Measurements from ENCODE around the gene CNTNAP2.
"Not testable (repeated sequence)": the region's sequence is repeated elsewhere in the genome, so short reads cannot be mapped to it uniquely, and the experiment has no call there.

The CNTNAP2 gene

GRCh38 chr7:147664541-147664940 lies 1547.9 kb downstream of the CNTNAP2 start:
- no peak for DNase-seq (ENCODE audit: extremely low read depth in 1 of 2, low read depth in 1 of 2)

DNA sequence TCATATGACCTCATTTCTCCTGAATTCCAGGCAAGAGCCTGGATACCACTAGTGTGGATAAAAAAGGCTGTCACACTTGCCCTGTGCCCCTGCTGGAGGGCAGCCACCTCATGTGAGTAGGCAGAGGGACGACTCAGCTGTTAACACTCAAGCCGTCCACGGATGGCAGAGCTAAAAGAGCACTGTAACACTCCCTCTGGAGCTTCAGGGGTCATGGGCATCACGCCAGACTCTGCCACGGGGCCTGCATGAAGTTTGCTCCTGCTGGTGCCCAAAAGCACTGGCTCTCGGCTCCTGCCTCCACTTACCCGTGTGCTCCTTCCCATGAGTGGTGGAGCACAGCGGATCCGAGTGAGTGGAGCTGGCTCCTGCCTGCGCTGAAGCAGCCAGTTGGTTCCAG lies 1554.2 kb downstream of the CNTNAP2 start:
- DNase-seq (ENCODE audit: extremely low read depth in 1 of 2, low read depth in 1 of 2): no peak

DNA sequence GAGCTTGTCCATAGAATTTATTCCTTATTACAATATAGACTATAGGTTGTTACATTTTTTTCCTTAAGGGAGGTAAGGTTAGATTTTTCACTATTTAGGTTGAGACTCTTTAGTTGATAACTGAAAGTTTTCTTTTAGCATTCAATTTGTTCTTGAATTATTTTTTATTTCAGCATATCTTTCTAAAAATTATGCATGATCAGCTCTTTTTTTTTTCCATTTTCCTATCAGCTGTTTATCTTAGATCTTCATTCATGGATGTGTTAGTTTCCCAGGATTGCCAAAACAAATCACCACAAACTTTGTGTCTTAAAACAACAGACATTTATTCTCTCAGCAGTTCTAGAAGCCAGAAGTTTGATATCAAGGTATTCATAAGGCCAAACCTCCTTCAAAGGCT lies 1558.1 kb downstream of the CNTNAP2 start:
- DNase-seq (ENCODE audit: extremely low read depth in 1 of 2, low read depth in 1 of 2): no peak

GRCh38 chr7:147678943-147679342 lies 1562.3 kb downstream of the CNTNAP2 start:
- DNase-seq (ENCODE audit: extremely low read depth in 1 of 2, low read depth in 1 of 2): no peak

GRCh38 chr7:147681530-147681929 lies 1564.9 kb downstream of the CNTNAP2 start:
- no peak for DNase-seq (ENCODE audit: extremely low read depth in 1 of 2, low read depth in 1 of 2)

GRCh38 chr7:147700702-147701101 lies 1584.1 kb downstream of the CNTNAP2 start:
- no peak for DNase-seq (ENCODE audit: extremely low read depth in 1 of 2, low read depth in 1 of 2)

- DNase-seq (ENCODE audit: extremely low read depth in 1 of 2, low read depth in 1 of 2): no peak
Observed at GRCh38 chr7:147707926-147708325, 1591.3 kb downstream of the CNTNAP2 start.

DNA sequence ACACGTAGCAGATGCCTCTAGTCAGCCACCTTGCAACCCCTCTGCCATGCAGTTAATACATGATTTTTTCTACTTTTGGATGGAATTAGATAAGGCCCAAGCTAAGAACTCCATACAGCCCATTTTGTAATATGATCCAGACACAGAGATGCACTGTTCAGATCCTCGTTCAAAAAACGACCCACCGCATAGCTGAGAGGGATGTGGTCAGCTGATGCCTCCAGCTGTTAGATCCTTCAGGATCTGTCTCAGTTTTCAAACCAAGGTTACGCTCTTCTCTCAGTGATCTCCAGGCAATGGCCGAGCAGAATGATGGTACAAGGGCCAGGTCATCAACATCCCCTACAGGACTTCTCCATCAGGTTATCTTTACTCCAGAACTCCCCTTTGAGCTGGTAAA lies 1592.3 kb downstream of the CNTNAP2 start:
- no peak for DNase-seq (ENCODE audit: extremely low read depth in 1 of 2, low read depth in 1 of 2)

- DNase-seq (ENCODE audit: extremely low read depth in 1 of 2, low read depth in 1 of 2): no peak
Observed at GRCh38 chr7:147711447-147711846, 1594.8 kb downstream of the CNTNAP2 start.

- no peak for DNase-seq (ENCODE audit: extremely low read depth in 1 of 2, low read depth in 1 of 2)
Observed at GRCh38 chr7:147721962-147722830, 1605.6 kb downstream of the CNTNAP2 start.

GRCh38 chr7:147723536-147723935 lies 1606.9 kb downstream of the CNTNAP2 start:
- no peak for DNase-seq (ENCODE audit: extremely low read depth in 1 of 2, low read depth in 1 of 2)

- no peak for DNase-seq (ENCODE audit: extremely low read depth in 1 of 2, low read depth in 1 of 2)
Observed at GRCh38 chr7:147731311-147731710, 1614.7 kb downstream of the CNTNAP2 start.

- not testable (repeated sequence) for DNase-seq (ENCODE audit: extremely low read depth in 1 of 2, low read depth in 1 of 2)
Observed at GRCh38 chr7:147737559-147738214, 1621.1 kb downstream of the CNTNAP2 start.

DNA sequence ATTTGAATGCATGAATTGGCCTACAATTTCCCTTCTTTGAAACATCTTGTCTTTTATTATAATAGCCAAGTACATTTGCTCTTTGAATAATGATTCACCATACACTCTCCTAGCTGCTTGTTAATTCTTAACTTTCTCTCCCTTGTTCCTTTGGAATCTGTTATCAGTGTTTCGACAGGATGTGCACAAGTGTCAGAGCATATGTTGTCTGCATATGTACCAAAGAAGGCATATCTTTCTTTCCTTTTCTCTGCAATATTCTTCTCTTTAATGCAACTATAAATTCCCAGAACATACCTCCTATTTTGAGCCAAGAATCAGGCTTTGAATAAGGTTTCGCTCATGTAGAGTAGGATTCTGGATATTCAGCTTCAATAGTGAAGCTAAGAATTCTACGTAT lies 1625.7 kb downstream of the CNTNAP2 start:
- DNase-seq (ENCODE audit: extremely low read depth in 1 of 2, low read depth in 1 of 2): no peak

DNA sequence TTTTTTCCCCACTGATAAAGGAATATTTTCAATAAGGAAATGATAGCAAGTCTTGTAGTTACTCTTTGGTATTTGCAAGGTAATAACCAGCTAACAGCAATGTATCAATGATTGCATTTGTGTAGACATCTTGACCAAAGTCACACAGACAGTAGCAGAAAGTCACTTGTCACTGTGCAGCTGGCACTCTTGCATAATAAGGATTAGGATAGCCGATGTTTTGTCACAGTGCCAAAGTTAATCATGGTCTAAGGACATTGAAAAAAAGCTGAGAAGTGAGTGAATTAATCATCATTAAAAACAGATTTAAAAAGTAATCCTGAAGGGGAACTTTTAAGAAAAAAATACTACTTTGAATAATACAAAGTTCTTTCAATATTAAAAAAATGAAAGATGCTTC lies 1639.7 kb downstream of the CNTNAP2 start:
- no peak for DNase-seq (ENCODE audit: extremely low read depth in 1 of 2, low read depth in 1 of 2)

GRCh38 chr7:147759327-147759943 lies 1642.8 kb downstream of the CNTNAP2 start:
- no peak for DNase-seq (ENCODE audit: extremely low read depth in 1 of 2, low read depth in 1 of 2)

DNA sequence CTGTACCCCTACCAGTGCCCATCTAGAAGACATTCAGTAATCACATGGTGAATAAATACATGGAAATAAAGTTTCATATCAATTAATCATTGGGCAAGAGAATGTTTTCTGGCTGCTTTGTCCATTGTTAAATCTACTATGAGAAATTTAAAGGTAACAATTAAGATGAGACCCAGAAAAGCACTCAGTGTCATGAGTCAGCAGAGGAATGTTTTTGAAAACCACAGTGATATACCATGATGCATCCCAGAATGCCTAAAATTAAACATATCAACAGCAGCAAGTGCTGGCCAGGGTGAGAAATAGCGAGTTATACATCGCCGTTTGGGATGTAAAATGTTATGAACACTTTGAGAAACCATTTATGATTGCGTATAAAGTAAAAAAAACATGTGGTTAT lies 1648.7 kb downstream of the CNTNAP2 start:
- no peak for DNase-seq (ENCODE audit: extremely low read depth in 1 of 2, low read depth in 1 of 2)

GRCh38 chr7:147771344-147771743 lies 1654.7 kb downstream of the CNTNAP2 start:
- DNase-seq (ENCODE audit: extremely low read depth in 1 of 2, low read depth in 1 of 2): no peak

- no peak for DNase-seq (ENCODE audit: extremely low read depth in 1 of 2, low read depth in 1 of 2)
Observed at GRCh38 chr7:147774461-147774860, 1657.9 kb downstream of the CNTNAP2 start.

DNA sequence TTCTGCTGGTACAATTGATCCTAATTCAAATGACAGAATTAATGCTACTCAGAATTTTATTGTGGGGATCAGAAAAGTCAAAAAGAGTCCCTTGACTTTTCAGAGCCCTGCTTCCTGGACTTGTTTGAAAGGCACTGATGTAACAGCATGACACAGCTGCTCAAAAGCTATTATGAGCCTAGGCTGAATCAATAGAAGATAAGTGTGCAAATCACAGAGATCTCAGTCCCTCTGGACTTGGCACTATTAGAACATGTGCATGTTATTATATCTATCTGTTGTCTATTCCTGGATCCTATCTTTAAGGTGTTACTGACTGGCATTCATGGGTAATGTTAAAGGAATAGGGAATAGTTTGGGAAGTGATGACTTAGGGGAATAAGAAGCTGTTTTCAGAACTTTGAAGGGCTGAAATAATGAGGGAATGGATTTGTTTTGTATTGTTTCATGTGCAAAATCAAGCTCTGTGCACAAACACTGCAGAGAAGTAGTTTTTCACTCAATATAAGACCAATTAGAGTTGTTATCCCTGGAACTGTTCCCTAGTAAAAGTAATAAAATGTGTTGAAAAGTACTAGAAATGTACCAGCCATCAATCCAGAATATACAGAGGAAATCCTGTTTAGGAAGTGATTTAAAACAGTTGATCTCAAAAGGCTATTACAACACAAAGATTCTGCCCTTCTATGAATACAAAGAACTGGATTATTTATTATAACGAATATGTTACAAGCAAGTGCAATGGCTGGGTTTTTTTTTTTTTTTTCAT lies 1659.1 kb downstream of the CNTNAP2 start:
- DNase-seq (ENCODE audit: extremely low read depth in 1 of 2, low read depth in 1 of 2): no peak

DNA sequence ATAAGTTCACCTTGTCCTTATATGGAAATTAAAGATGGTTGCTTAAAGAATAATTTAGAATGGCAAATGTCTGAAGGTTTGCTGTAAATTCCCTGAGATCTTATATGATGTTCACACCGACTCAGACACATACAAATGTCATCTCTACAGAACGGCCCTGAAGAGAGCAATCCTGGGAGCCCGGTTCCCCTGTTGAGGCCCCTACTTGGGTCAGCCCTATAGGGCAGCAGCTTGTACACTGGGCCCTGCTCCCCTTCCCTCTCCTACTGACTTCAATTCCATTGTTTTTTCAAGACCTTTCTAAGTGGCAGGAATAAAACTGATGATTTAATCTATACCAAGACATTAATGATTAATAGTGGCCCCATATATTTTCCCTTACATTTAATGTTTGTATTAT lies 1660.7 kb downstream of the CNTNAP2 start:
- no peak for DNase-seq (ENCODE audit: extremely low read depth in 1 of 2, low read depth in 1 of 2)
